H1 (cell line): ENCODE results near the gene C3orf18.

Source experiments
- CTCF ChIP-seq, 3 experiments: IDR thresholded peaks; 1 replicate in 2 of 3; 2 replicates in 1 of 3; pipeline versions ENCODE4 v1.5.1 to v1.6.1; 2011; ENCODE audit warnings: low read length in 3 of 3, mild to moderate bottlenecking in 3 of 3, inconsistent platforms in 2 of 3, low read depth in 1 of 3, moderate library complexity in 1 of 3; ENCODE audit not compliant: insufficient read depth in 1 of 3; ENCODE audit errors: control extremely low read depth in 1 of 3
- EGR1 ChIP-seq: IDR thresholded peaks from 2 replicates; pipeline ENCODE4 v1.6.1; 2011; ENCODE audit warnings: low read depth, low read length, borderline replicate concordance
- MAX ChIP-seq: IDR thresholded peaks from 2 replicates; pipeline ENCODE4 v1.6.1; 2012; ENCODE audit warnings: inconsistent platforms
- NRF1 ChIP-seq: IDR thresholded peaks from 2 replicates; pipeline ENCODE4 v1.6.1; 2011; ENCODE audit warnings: mild to moderate bottlenecking, low read depth, low read length, improper control_type of control experiment
- POLR2A ChIP-seq, 2 experiments: IDR thresholded peaks; 1 replicate in 1 of 2; 2 replicates in 1 of 2; pipeline ENCODE4 v1.6.1; 2011; ENCODE audit warnings: low read depth in 2 of 2, low read length in 2 of 2, mild to moderate bottlenecking in 2 of 2; ENCODE audit errors: control extremely low read depth in 1 of 2
- POLR2AphosphoS5 ChIP-seq: IDR thresholded peaks from 2 replicates; pipeline ENCODE4 v1.6.1; 2011; ENCODE audit warnings: low read depth, low read length
- RFX5 ChIP-seq: IDR thresholded peaks from 2 replicates; pipeline ENCODE4 v1.6.1; 2011; ENCODE audit warnings: low read depth, low read length, improper control_type of control experiment, borderline replicate concordance
- SAP30 ChIP-seq: fragments of 300-600 bp; sonication (generic); IDR thresholded peaks from 2 replicates; pipeline ENCODE4 v1.7.1; 2012; ENCODE audit warnings: low read length, moderate library complexity, mild to moderate bottlenecking, inconsistent platforms; ENCODE audit not compliant: insufficient read depth, insufficient replicate concordance
- SP1 ChIP-seq: IDR thresholded peaks from 2 replicates; pipeline ENCODE4 v1.6.1; 2011; ENCODE audit warnings: low read depth, low read length
- SP2 ChIP-seq: IDR thresholded peaks from 2 replicates; pipeline ENCODE4 v1.6.1; 2012; ENCODE audit warnings: mild to moderate bottlenecking, low read length, inconsistent platforms
- SRF ChIP-seq: IDR thresholded peaks from 2 replicates; pipeline ENCODE4 v1.6.1; 2011; ENCODE audit warnings: mild to moderate bottlenecking, low read depth, low read length, moderate library complexity
- TEAD4 ChIP-seq: IDR thresholded peaks from 2 replicates; pipeline ENCODE4 v1.6.1; 2012; ENCODE audit warnings: low read depth, low read length, inconsistent platforms, mixed read lengths

- no peak for TF ChIP-seq EGR1
- TF ChIP-seq CTCF (IDR thresholded peaks at IDR 0.05; ENCODE audit: control extremely low read depth in 1 of 3, insufficient read depth in 1 of 3, low read depth in 1 of 3, low read length in 3 of 3) = no peak
- no peak for TF ChIP-seq SRF
- no peak for TF ChIP-seq POLR2AphosphoS5
- no peak for TF ChIP-seq POLR2A (IDR thresholded peaks at IDR 0.05; ENCODE audit: control extremely low read depth in 1 of 2, low read depth in 2 of 2, low read length in 2 of 2)
- TF ChIP-seq MAX = no peak; the same call in 1 of the 2 replicates
- no peak for TF ChIP-seq RFX5
- no peak for TF ChIP-seq NRF1
- no peak for TF ChIP-seq SP2
- TF ChIP-seq TEAD4 = no peak
- no peak for TF ChIP-seq SAP30
- TF ChIP-seq SP1 = no peak
These were observed 33.6 kb downstream of the C3orf18 start for GRCh38 chr3:50533807-50534461.
